Ishikawa (cell line): Measurements from ENCODE around the gene HCAR2.
"Not testable (repeated sequence)": the region's sequence is repeated elsewhere in the genome, so short reads cannot be mapped to it uniquely, and the experiment has no call there.

Experiments used
- CREB1 ChIP-seq: IDR thresholded peaks from 2 replicates; pipeline ENCODE4 v1.6.1; 2012; ENCODE audit warnings: low read depth
- EP300 ChIP-seq: IDR thresholded peaks from 2 replicates; pipeline ENCODE4 v1.6.1; 2012; ENCODE audit warnings: borderline replicate concordance
- MAX ChIP-seq: IDR thresholded peaks from 2 replicates; pipeline ENCODE4 v1.6.1; 2012
- RAD21 ChIP-seq: IDR thresholded peaks from 2 replicates; pipeline ENCODE4 v1.6.1; 2012; ENCODE audit warnings: low read depth
- TEAD4 ChIP-seq: IDR thresholded peaks from 2 replicates; pipeline ENCODE4 v1.6.1; 2012

GRCh38 chr12:122702890-122703611 lies at the start of gene HCAR2:
- not testable (repeated sequence) for TF ChIP-seq TEAD4, RAD21, CREB1, EP300, MAX
